GM21529 (cell line): Measurements from ENCODE around the gene SHISAL2A.

Experiments used
- ATAC-seq: cut with Tn5 transposase; IDR thresholded peaks from one replicate; pipeline ENCODE4 v1.9.1; 2021; ENCODE audit not compliant: unreplicated experiment

SHISAL2A gene

GRCh38 chr1:52632732-52633290 is at the start of gene SHISAL2A:
TSS of gene SHISAL2A (plus strand) at chr1:52633168. CDS start at chr1:52633494, 326 bp downstream.
- ATAC-seq: no peak

DNA sequence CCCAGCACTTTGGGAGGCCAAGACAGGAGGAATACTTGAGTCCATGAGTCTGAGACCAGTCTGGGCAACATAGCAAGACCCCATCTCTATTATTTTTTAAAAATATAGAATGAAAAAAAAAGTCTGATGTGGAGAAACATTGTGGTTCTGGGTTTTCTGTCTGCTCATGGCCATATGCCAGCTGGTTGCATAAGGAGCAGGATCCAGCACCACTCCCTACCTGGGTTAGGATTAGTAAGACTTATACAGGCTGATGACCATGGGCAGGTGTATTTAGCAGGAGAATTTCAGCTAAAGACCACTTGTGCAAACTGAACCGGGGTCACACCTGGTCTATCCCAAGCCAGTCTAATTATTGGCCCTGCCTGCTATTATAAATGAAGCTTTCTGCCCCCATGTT is 47.5 kb upstream of the SHISAL2A start:
- ATAC-seq: no peak

GRCh38 chr1:52588027-52588426 is 44.9 kb upstream of the SHISAL2A start:
- ATAC-seq: no peak

GRCh38 chr1:52588535-52588934 is 44.4 kb upstream of the SHISAL2A start:
- ATAC-seq: no peak

GRCh38 chr1:52590266-52590665 is 42.7 kb upstream of the SHISAL2A start:
- no peak for ATAC-seq

- no peak for ATAC-seq
Observed at GRCh38 chr1:52592637-52593323, 40.2 kb upstream of the SHISAL2A start.

GRCh38 chr1:52593495-52593894 is 39.5 kb upstream of the SHISAL2A start:
- ATAC-seq: no peak

DNA sequence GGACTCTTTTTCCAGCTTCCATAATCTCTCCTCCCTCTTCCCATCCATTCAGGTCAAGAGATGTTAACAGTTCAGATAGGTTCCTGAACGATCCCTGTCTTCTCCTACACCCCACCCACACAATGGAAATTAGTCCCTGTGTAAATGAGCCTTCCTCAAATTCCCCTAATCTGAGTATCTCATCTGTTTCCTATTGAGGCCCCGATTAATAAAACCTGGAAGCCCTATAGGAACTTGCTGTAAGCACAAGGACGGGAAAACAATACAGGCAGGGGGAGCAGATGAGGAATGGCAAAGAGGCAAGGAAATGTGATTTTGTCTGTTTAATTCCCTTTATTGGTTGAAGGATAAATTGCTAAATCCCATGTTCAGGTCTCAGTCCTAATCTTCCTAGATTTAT is 37.9 kb upstream of the SHISAL2A start:
- ATAC-seq: no peak

GRCh38 chr1:52597912-52598311 is 35.1 kb upstream of the SHISAL2A start:
- ATAC-seq: no peak

- no peak for ATAC-seq
Observed at GRCh38 chr1:52598729-52599128, 34.2 kb upstream of the SHISAL2A start.

DNA sequence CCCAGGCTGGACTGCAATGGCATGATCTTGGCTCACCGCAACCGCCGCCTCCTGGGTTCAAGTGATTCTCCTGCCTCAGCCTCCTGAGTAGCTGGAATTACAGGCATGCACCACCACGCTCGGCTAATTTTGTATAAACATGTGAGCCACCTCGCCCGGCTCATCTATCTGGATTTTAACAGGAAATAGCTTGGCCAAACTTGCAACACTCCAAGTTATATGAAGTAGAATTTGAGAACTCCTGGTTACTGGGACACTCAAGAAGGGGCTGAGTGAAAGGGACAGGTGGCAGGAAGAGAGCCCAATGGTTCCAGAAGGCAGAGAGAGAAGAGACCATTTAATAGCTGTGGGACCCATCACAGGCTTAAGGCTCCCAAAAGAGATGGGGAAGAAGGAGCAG is 33.7 kb upstream of the SHISAL2A start:
- ATAC-seq: no peak

GRCh38 chr1:52600533-52601179 is 32.3 kb upstream of the SHISAL2A start:
- no peak for ATAC-seq

GRCh38 chr1:52601519-52601918 is 31.4 kb upstream of the SHISAL2A start:
- no peak for ATAC-seq

DNA sequence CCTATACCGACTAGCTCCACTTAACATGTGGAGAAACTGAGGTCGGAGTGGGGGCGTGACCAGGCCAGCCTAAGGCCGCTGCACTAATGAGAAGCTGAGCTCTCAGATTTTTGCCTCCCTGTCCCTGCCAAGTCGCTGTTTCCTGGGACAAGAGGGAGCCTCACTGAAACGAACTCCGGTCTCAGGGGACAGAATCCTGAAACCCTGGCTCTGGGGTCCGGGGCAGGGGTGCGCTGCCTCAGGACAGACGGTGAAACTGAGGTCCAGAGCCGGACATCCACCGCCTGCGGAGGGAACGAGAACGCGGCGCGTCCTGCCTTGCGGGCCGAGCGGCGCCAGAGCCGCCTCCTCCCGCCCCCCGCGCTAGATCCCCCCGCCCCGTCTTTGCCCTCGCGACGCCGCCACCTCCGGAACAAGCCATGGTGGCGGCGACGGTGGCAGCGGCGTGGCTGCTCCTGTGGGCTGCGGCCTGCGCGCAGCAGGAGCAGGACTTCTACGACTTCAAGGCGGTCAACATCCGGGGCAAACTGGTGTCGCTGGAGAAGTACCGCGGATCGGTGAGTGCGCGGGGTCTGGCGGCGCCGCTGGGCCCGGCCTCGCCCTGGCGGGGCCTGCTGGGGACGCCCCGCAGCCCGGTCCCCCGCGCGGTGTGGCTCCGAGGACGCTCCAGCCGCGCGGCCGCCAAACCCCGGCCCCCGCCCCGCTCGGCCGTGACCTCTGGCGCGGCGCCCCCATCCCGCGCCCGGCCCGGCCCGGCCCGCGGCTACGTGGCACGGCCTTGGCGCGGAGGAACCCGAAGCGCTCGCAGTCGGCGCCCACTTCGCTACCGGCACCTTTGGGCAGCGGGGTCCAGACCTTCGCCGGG is 30.7 kb upstream of the SHISAL2A start, which contains the start of gene GPX7:
TSS of gene GPX7 (plus strand) at position 381 of the 865 bp plus-strand sequence. CDS start at position 420, 39 bp downstream.
- no peak for ATAC-seq

- no peak for ATAC-seq
Observed at GRCh38 chr1:52602856-52603600, 29.9 kb upstream of the SHISAL2A start.

- no peak for ATAC-seq
Observed at GRCh38 chr1:52603630-52604029, 29.3 kb upstream of the SHISAL2A start.

GRCh38 chr1:52604063-52604770 is 28.8 kb upstream of the SHISAL2A start:
- no peak for ATAC-seq

- no peak for ATAC-seq
Observed at GRCh38 chr1:52613636-52614373, 19.2 kb upstream of the SHISAL2A start.

GRCh38 chr1:52614671-52615070 is 18.3 kb upstream of the SHISAL2A start:
- ATAC-seq: no peak
